Bladder microvascular endothelial cell (primary cell): ENCODE results near the gene OLFM4. TPM values are rescaled to one million over a fixed set of nuclear protein-coding genes. Genes with fewer than 3 reads are reported as not detected.

Source experiments
- total RNA-seq: library from RNA; depleted of rRNA; stranded (reverse); fragments of >200 nt; gene quantifications from 2 replicates; pipeline ENCODE4 v1.2.3, GENCODE V29; 2014

OLFM4 gene, protein sequence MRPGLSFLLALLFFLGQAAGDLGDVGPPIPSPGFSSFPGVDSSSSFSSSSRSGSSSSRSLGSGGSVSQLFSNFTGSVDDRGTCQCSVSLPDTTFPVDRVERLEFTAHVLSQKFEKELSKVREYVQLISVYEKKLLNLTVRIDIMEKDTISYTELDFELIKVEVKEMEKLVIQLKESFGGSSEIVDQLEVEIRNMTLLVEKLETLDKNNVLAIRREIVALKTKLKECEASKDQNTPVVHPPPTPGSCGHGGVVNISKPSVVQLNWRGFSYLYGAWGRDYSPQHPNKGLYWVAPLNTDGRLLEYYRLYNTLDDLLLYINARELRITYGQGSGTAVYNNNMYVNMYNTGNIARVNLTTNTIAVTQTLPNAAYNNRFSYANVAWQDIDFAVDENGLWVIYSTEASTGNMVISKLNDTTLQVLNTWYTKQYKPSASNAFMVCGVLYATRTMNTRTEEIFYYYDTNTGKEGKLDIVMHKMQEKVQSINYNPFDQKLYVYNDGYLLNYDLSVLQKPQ
- not detected in 2 replicates for total RNA-seq

GRCh38 chr13:53028637-53029203 is at the start of gene OLFM4:
TSS of gene OLFM4 (plus strand) at chr13:53028813. CDS start at chr13:53028837, 24 bp downstream.

Other genes with a start within 250 kb of the OLFM4 start
- gene PCDH8, start 180.2 kb upstream of the OLFM4 start, total RNA-seq, result not detected in 2 replicates